HG03354 (cell line): ENCODE data around the gene FRMPD4.

Experiments used
- ATAC-seq: cut with Tn5 transposase; IDR thresholded peaks from one replicate; pipeline ENCODE4 v1.9.1; 2021; ENCODE audit warnings: mild to moderate bottlenecking; ENCODE audit not compliant: unreplicated experiment, poor library complexity, severe bottlenecking

The FRMPD4 gene

DNA sequence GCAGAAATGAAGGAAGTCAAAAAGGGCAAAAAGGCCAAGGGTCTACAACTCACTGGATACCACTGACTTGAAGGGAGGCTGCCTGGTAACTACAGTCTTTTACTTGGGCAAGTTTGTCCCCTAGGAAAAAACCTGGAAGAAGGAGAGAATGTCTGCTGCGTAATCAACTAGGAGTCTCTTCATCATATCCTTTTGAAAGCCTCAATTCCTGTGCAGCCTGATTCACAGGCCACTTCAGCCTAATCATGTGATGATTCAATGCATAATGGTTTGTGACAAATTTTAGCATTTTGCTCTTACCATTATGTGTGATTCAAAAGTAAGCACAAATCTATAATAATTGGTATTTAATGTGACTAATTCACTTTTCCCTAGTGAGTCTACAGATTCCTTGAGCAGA is 273.6 kb downstream of the FRMPD4 start:
- ATAC-seq = no peak

DNA sequence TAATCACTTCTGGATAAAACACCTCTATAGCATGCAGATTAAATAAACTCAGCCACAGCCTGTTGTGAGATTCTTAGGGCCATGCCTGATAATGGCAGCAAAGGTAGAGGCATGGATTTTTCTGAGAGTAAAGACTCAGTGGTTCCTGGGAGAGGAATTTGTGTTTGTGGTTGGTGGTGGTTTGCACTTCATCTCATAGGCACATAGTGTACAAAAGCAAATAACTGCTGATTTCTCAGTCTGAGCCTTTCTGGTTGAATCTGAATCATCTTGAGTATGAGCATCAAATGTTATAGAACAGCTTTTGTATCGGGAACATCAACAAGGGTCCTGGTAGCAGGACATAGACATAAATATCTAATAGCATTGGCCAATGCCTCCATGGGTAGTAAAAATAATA is 274.3 kb downstream of the FRMPD4 start:
- ATAC-seq = no peak

DNA sequence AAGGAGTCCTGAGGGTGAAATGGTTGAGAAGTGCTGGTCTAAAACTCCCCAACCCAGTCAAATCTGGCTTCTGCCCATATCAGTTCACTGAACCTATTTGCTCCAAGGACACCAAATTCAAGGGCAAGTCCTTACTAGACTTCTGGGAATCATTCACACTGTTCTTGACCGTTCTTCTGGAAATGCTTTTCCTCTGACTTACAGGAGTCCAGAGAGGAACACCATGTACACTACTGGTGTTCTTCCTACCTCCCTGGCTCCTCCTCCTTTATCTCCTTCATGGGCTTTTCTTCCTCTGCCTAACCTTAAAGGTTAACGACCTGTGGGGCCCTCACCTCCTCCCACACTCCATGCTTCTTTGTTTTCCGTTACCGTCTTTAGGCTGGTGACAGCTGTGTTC is 281.3 kb downstream of the FRMPD4 start:
- ATAC-seq = no peak

DNA sequence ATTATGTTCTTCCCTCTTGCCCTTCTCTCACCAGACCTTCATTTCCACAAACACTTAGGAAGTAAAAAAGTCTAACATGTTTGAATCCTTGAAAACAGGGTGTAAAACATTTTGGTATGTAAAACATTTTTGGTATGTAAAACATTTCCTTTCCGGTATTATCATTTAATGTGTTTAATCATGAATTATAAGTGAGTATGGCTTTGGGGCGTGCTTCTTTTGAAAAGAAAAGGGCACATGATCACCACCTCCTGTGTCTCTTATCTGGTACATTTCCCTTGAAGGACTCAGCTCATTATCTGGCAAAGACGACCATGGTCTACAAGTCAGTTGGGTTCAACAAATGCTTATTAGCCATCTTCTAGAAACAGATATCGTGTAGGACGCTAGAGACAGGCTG is 283.6 kb downstream of the FRMPD4 start:
- ATAC-seq = no peak

DNA sequence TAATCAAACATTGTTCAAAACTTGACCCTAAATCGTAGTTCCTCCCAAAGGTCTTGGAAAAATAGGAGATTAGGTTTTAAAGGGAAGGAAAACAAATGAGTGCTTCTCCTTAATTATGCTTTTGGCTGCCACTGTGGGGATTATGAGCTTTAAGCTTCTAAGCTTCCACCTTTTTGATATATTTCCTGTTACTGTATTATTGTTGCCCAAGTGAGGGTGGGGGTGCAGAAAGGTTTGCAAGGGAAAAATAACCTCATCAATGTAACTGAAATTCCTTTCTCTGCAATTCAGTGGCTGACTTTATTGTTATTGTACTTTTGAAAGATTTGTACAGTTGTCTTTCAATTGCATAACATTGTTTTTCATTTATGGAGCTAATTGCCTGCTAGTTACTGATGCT is 285.1 kb downstream of the FRMPD4 start:
- no peak for ATAC-seq

DNA sequence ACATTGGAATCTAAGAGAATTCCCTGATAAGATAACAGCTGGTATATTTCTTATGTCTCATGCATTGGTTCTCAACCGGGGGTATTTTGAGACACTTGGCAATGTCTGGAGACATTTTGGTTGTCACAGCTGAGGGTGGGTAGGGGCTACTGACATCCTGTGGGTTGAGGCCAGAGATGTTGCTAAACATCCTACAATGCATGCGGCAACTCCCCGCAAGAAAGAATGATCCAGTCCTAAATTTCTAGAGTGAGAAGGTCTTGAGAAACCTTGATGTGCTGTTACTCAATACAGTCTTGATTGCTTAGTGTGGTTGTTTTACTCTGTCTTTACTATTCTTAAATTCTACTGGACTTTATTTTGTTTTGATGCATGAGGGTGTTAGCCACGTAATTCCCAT is 287.2 kb downstream of the FRMPD4 start:
- ATAC-seq = no peak

DNA sequence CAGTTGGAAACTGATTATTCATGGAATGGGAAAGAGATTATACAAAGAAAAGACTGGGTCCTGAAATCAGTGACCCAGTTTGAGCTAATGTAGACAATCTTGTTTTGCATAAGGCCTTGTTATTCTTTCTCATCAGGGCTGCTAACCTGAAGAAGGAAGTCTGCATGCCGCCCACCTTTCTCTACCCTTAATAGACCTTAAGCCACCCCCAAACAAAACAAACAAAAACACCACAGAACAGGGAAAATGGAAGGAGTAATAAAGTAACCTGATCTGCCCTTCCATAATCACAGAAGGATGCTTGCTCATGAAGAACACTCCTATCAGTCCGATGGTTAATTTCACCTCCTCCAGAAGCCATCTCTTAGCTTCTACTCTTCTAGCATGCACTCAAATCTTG is 288.1 kb downstream of the FRMPD4 start:
- ATAC-seq = no peak

DNA sequence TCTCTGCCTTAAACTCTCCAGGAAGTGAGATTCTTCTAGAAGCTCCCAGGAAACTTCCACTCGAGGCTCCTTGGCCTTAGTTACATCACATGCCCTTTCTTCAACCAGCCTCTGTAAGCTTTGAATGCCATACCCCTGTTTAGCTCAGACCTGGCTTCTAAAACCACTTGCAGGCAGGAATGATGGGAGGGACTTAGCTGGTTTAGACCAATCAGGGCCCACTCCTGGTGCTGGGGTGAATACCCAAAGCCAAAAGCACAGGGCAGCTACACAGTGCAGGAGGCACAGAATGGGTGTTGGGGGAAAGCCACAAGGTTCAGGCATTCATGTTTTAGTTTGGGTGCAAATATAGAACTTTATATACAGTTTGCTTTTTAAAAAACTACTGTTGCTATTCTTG is 296.2 kb downstream of the FRMPD4 start:
- no peak for ATAC-seq

DNA sequence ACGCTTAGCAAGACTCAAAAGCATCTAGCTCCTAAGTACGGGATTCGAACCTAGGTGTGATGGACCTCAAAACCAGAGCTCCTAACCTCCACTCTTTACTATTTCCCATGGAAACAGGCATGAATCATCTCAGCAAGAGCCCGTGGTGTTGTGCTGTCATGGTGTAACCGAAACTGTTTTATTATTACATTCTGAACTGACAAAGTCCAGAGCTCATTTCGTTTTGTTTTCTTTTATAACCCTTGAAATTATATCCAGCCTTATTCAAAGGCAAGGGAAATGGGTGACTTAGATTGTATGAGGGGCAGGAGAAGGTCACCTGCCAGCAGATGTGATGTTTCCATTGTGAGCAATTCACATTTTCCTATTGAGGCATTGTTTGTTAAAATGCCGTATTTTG is 301.1 kb downstream of the FRMPD4 start:
- no peak for ATAC-seq

DNA sequence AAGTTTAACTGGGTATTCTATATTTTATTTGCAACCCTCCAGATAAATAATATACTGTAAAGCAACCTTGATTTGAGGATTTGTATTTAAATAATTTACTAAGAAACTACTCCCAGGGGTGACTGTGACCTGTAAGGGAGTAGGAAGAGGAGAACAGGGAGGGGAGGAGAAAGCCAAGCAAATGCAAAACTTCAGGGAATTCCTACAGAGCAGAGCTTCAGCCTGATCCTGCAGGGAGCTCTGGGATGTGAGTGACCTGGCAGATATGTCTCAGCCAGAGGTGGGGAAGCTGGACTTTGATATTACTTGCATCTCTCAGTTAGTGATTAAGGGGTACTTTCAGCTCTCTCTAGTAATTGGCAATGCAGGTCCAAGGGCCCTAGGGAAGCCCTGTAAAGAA is 302.0 kb downstream of the FRMPD4 start:
- no peak for ATAC-seq

GRCh38 chrX:12441381-12442128 is 303.3 kb downstream of the FRMPD4 start:
- no peak for ATAC-seq

DNA sequence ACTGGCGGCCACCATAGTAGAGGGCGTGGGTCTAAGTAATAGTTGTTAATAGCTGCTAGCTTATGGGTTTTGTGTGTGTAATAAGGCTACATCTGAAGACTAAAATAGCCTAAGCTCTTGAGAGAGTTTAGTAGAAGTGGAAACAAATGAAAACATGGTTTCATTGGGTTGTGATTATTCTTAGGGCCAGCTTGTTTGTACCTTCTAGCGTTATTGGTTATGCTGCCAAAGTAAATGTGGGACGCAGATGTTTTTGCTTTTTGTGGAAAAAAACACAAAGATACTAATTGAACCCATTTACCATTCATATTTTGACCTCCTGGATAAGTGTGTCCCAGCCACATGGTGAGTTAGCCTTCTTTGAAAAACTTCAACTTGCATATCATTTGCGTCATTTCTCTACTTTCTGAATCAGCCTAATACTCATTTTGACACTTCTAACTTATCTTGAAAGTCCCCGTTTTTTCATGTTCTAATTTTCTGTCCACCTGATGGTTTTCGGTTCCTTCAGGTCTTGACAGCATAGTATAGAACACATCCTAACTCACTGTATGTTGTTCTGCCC is 305.3 kb downstream of the FRMPD4 start:
- peak; percentile 85 for ATAC-seq

- ATAC-seq = no peak
Measured at GRCh38 chrX:12446342-12447075, 308.2 kb downstream of the FRMPD4 start.

DNA sequence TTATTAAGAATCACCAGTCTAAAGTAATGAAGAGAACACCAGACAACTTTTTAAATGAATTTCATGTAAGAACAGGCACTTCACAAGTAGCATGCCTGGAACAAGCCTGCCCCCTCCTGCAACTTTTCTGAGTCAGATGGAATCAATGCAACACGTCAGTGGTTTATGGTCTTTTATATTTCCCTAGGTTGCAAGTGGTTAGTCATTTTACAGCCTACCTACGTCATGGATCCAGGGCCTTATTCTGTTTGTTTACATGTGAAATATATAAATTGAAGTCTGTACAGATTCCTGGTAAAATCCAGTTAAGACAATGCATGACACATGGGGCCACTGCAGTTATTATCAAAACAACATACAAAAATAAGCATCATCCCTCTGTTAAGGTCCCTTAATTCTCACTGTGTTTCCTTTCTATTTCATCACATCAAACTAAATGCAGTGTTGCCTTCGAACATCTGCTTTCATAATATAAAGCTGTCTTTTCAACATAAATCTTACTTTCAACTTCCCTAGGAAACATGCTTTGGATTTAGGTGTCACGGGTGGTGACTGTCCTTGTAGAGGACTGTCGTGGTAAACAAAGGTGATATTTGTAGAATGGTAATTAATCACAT is 309.3 kb downstream of the FRMPD4 start:
- no peak for ATAC-seq

DNA sequence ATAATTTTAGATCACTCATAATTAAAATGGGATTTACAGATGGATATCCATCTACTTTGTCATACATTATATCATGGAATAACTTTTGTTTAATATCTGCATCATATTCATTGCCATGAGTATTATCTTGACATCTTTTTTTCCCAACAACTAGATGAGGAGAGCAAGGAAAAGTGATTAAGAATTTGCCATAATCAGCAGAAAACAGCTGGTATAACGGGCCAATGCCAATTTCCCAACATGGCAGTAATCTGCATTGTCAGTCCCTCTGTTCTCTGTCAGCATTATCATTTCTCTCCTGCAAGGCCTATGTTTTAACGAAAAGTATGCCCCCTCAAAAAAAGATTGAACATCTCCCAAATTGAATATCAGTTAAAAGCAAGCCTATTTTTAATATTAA is 314.0 kb downstream of the FRMPD4 start:
- no peak for ATAC-seq

DNA sequence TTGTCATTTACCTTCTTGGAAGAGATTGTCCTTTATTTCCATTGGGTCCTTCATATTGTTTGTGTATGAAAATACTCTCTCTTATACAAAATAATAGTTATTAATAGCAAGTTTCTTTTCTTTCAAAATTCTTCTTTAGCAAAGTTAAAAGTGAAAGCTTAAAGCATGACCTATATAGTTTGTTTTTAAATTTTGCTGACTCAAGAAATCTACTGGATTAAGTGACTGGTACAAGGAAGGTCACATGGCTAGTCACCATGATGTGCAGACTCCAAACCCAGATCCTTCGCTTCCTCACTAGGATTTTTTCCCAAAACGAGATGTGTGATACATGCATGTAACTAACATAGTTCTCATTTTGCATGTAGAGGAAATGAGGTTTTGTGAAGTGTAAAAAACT is 322.7 kb downstream of the FRMPD4 start:
- ATAC-seq = no peak

- no peak for ATAC-seq
Measured at GRCh38 chrX:12463052-12463451, 324.8 kb downstream of the FRMPD4 start.

DNA sequence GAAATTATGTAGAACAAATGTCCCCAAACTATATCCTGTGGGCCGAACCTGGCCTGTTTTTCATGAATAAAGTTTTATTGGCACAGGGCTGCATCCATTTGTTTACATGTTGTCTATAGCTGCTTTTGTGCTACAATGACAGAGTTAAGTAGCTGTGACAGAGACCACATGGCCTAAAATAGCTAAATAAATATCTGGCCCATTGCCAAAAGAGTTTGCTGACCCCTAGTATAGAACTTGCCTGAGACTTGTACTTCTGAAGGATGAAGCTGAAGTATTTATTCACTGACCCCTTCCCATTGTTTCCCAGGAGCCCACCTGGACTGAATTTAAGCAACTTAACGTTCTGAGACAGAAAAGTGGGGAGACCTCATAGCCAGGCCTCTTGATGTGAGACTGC is 325.6 kb downstream of the FRMPD4 start:
- no peak for ATAC-seq

GRCh38 chrX:12467321-12467720 is 329.0 kb downstream of the FRMPD4 start:
- ATAC-seq = no peak

DNA sequence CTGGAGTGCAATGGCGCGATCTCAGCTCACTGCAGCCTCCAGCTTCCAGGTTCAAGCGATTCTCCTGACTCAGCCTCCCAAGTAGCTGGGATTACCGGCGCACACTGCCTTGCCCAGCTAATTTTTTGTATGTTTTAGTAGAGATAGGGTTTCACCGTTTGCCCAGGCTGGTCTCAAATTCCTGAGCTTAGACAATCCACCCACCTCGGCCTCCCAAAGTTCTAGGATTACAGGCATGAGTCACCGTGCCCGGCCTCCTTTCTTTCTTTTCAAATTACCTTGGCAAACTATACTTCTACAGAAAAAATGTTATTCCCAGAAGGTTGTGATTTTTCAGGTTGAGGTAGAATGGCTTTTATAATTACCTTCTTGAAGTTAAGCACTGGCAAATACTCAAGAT is 331.0 kb downstream of the FRMPD4 start:
- ATAC-seq = no peak

GRCh38 chrX:12471061-12471460 is 332.8 kb downstream of the FRMPD4 start:
- ATAC-seq = no peak
